ENCODE results near the gene DLG5.

Gene DLG5

DNA sequence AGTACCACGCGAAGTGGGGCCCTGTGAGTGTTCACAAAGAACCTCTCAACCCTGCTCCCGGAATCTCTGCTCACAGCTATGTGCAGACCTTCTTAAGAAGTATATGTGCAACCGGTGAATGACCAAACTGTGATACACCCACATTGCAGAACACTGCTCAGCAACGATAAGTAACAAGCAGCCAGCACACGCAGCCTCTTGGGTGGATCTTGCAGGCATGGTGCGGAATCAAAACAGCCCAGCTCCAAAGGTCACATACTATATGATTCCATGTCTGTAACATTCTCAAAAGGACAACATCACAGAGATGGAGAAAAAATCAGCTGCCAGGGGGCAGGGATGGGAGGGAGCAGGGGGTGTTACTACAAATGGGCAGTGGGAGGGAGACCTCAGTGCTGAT is 101.6 kb downstream of the DLG5 start:
- Histone ChIP-seq H3K9me3 (ENCODE audit: severe bottlenecking) (no peaks in the 10 kb centered on the region), H3K4me3 (ENCODE audit: low read depth, low read length) (no peak overlapping the region), H3K36me3 (peaks cover 83% of the 10 kb centered on the region), H3K27ac (no peak overlapping the region), H3K27me3 (ENCODE audit: insufficient read depth, low read depth, severe bottlenecking) (no peaks in the 10 kb centered on the region)
- TF ChIP-seq, protein P1, sequence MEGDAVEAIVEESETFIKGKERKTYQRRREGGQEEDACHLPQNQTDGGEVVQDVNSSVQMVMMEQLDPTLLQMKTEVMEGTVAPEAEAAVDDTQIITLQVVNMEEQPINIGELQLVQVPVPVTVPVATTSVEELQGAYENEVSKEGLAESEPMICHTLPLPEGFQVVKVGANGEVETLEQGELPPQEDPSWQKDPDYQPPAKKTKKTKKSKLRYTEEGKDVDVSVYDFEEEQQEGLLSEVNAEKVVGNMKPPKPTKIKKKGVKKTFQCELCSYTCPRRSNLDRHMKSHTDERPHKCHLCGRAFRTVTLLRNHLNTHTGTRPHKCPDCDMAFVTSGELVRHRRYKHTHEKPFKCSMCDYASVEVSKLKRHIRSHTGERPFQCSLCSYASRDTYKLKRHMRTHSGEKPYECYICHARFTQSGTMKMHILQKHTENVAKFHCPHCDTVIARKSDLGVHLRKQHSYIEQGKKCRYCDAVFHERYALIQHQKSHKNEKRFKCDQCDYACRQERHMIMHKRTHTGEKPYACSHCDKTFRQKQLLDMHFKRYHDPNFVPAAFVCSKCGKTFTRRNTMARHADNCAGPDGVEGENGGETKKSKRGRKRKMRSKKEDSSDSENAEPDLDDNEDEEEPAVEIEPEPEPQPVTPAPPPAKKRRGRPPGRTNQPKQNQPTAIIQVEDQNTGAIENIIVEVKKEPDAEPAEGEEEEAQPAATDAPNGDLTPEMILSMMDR (IDR thresholded peaks at IDR 0.05; ENCODE audit: low read depth, low read length) = no peak
- no peak for DNase-seq

DNA sequence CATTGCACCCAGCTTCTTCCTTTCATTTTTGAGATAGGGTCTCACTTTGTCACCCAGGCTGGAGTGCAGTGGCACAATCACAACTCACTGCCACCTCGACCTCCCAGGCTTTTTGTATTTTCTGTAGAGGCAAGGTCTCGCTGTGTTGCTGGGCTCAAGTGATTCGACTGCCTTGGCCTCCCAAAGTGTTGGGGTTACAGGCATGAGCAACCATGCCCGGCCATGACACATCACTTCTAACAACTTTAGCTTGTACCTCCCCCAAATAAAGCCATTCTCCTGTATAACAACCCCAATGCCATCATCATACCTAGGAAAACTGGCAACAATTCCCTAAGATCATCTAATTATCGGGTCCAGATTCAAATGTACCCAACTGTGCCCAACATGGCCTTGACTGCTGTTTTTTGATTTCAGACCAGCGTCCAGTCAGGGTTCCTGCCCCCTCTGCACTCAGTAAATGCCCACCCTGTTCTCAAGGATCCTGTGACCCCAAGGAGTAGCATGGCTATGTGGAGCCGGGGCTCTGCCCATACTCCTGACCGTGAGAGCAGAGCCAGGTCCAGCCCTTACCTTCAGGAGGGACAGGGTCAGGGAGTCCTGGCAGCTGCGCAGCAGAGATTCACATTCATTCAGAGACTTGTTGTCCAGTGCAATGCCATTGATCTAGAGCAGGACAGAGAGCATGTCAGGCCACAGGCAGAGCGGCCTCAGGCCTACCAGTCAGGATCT is 102.6 kb downstream of the DLG5 start:
- Histone ChIP-seq H3K27me3 (ENCODE audit: insufficient read depth, low read depth, severe bottlenecking) (no peaks in the 10 kb centered on the region), H3K4me3 (ENCODE audit: low read depth, low read length) (no peak overlapping the region)
- TF ChIP-seq, protein P1 (IDR thresholded peaks at IDR 0.05; ENCODE audit: low read depth, low read length) = no peak

DNA sequence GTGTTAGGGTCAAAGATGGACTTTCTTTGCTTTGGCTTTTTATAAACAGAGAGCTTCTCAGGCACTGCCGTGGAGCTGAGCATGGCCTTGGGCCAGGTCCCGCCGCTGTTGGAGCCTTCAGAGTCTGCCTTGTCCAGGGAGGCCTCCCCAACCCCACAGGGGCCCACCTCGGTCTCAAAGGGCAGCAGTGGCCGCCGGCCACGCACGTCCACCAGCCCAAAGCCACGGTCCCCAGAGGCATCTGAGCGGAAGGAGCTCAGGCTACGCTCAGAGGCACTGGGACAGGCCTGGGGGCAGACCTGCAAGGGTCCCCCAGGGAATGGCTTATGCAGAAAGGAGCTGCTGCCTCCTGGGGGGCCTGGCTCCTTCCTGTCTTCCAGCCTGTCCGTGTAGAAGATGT is 105.0 kb downstream of the DLG5 start:
- TF ChIP-seq, protein P1 (IDR thresholded peaks at IDR 0.05; ENCODE audit: low read depth, low read length) = no peak
- Histone ChIP-seq H3K9me3 (ENCODE audit: severe bottlenecking) (no peaks in the 10 kb centered on the region), H3K36me3 (peaks cover 86% of the 10 kb centered on the region), H3K4me3 (ENCODE audit: low read depth, low read length) (no peak overlapping the region), H3K27me3 (ENCODE audit: insufficient read depth, low read depth, severe bottlenecking) (no peaks in the 10 kb centered on the region), H3K27ac (no peak overlapping the region)
- no peak for DNase-seq

More for the DNA sequence above, 102.6 kb downstream of the DLG5 start:
- Histone ChIP-seq H3K36me3 (peaks cover 83% of the 10 kb centered on the region), H3K9me3 (ENCODE audit: severe bottlenecking) (no peaks in the 10 kb centered on the region), H3K27ac (no peak overlapping the region)
- no peak for DNase-seq

DNA sequence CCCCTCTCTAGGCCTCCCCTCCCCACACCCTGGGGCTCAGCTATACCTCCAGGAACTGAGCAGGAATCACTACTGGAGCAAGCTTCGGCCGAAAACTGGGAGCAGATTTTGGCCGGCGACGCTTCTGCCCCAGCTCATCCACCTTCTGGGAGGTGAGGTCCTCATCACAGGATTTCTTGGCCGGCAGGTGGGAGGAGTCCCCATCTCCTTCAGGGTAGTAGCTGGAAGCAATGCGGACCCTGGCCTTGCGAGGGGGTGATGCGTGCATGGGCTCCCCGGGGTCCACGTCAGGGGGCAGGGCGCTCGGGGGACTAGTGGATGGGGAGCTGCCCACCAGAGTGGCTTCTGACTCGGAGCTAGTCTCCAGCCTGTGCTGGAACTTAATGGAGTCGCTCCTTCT is 105.5 kb downstream of the DLG5 start:
- Histone ChIP-seq H3K36me3 (peaks cover 86% of the 10 kb centered on the region), H3K9me3 (ENCODE audit: severe bottlenecking) (no peaks in the 10 kb centered on the region), H3K4me3 (ENCODE audit: low read depth, low read length) (no peak overlapping the region), H3K27me3 (ENCODE audit: insufficient read depth, low read depth, severe bottlenecking) (no peaks in the 10 kb centered on the region), H3K27ac (no peak overlapping the region)
- TF ChIP-seq, protein P1 (IDR thresholded peaks at IDR 0.05; ENCODE audit: low read depth, low read length) = no peak
- DNase-seq = no peak

DNA sequence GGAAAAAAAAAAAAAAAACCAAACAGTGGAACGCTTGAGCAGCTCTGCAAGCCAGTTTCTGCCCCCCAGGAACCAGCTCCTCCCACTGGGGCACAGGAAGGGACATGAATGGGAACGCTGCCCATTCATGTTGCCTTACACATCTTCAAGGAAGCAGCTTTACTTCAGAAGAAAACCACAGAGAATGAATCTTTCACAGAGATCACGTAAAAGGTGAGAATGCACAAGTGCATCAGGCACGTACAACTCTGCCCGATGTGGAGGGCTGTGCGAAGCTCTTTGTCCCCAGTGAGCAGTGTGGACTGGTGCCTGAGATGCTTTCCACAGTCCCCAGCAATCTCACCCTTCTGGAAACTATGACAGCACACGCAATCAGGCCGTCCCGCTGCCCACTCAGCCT is 106.2 kb downstream of the DLG5 start:
- Histone ChIP-seq H3K27ac (no peak overlapping the region), H3K9me3 (ENCODE audit: severe bottlenecking) (no peaks in the 10 kb centered on the region), H3K36me3 (peaks cover 89% of the 10 kb centered on the region), H3K27me3 (ENCODE audit: insufficient read depth, low read depth, severe bottlenecking) (no peaks in the 10 kb centered on the region), H3K4me3 (ENCODE audit: low read depth, low read length) (no peak overlapping the region)
- TF ChIP-seq, protein P1 (IDR thresholded peaks at IDR 0.05; ENCODE audit: low read depth, low read length) = no peak
- DNase-seq = no peak

All from WERI-Rb-1 (cell line).